Urinary bladder (tissue), 4 donors: ENCODE data around the gene EXO1. TPM values are rescaled to one million over a fixed set of nuclear protein-coding genes. Genes with fewer than 3 reads are reported as not detected.

Experiments used
- DNase-seq: peaks from one replicate; pipeline ENCODE4 v3.0.0-alpha.2; 2015; ENCODE audit errors: extremely low spot score
- H3K27ac ChIP-seq: one replicate; pipeline ENCODE4 v1.5.1; 2013; ENCODE audit warnings: low read depth, mild to moderate bottlenecking, moderate library complexity
- H3K36me3 ChIP-seq: one replicate; pipeline ENCODE4 v1.6.1; 2013; ENCODE audit warnings: mild to moderate bottlenecking, moderate library complexity; ENCODE audit not compliant: insufficient read depth
- H3K4me1 ChIP-seq: one replicate; pipeline ENCODE4 v1.6.1; 2013; ENCODE audit warnings: mild to moderate bottlenecking, moderate library complexity; ENCODE audit not compliant: insufficient read depth
- H3K4me3 ChIP-seq: one replicate; pipeline ENCODE4 v1.5.1; 2013; ENCODE audit warnings: low read depth, low read length
- WGBS: extraction: QIAGEN DNeasy Blood & Tissue Kit; methylation state at CpG from one replicate; pipeline ENCODE4 v1.1.7; 2013; 5-methylcytosine and 5-hydroxymethylcytosine counted together
- polyA plus RNA-seq: library from polyadenylated mRNA; stranded (reverse); fragments of 200-250 nt; gene quantifications from one replicate; pipeline ENCODE4 v1.2.3, GENCODE V29; 2013
- total RNA-seq: library from RNA; depleted of rRNA; stranded (reverse); fragments of >200 nt; gene quantifications from one replicate; pipeline ENCODE4 v1.2.3, GENCODE V29; 2014
- donor health status: healthy with polysubstance abuse.
- donor health status: healthy.

Gene EXO1
- total and polyA plus RNA-seq, 2 donors = 0.13 to 7.9 TPM

DNA sequence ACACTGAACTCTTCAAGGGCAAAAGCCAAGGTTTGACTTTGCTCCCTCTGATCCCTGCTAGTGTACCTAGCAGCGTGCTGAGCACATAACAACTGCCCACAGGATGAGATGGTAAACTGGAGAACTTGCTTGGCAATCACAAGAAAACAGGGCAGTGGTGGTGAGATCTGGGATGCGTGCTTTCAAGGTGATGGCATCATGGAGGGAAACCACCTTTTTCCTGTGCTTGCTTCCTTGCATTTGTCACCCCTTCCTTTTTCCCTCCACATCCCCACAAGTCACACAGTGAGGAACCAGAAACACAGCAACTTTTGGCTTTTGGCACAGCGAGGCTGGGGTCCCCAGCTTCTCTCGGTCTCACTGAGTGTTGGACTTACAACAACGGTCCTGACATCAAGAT, 78.1 kb downstream of the EXO1 start:
- no peaks in the 10 kb centered on the region for H3K4me1 ChIP-seq
- DNase-seq = no peak
- H3K4me3 ChIP-seq = no peak overlapping the region
- no peaks in the 10 kb centered on the region for H3K36me3 ChIP-seq
- 73% methylated on average over 5 of the region's 5 CpGs for WGBS
- H3K27ac ChIP-seq = no peak overlapping the region

DNA sequence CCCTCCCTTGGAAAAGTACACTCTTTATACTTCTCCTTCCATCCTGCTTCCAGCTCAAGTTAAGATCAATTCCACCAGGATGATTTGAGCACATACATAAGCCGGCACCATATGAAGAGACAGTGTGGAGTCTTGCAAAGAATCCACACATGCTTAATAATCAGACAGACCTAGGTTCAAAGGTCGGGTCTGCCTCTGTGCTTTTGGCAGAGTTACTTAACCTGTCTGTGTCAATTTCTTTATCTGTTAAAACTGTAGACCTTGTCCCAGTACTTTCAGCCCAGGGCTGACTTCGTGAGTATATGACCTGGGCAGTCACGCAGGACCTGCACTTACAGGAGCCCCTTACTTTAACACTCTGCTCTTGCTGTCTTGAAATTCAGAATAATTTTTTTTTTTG, 79.3 kb downstream of the EXO1 start:
- Histone ChIP-seq H3K27ac (no peak overlapping the region), H3K4me3 (no peak overlapping the region), H3K4me1 (no peaks in the 10 kb centered on the region), H3K36me3 (no peaks in the 10 kb centered on the region)
- WGBS = 82% methylated on average over 4 of the region's 4 CpGs
- no peak for DNase-seq

DNA sequence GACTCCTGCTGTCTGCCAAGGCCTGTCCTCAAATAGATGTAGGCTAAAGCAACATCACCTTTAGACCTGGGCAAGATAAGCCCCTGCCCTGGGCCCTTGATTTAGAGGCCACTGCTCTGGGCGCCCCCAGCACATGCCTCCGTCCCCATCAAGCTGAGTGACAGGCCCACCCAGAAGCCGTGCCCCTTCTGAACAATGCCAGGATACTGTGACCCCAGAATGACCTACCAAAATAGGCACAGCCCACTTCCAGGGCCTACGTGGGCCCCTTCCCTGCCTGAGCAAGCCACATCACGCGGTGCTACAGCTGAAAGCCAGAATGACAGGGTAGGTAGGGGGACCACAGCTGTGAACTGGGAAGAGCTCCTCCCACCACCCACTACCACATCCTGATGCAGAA, 84.8 kb downstream of the EXO1 start:
- no peak overlapping the region for H3K27ac ChIP-seq
- H3K36me3 ChIP-seq = no peaks in the 10 kb centered on the region
- H3K4me3 ChIP-seq = no peak overlapping the region
- 51% methylated on average over 6 of the region's 6 CpGs for WGBS
- no peaks in the 10 kb centered on the region for H3K4me1 ChIP-seq
- DNase-seq = no peak

DNA sequence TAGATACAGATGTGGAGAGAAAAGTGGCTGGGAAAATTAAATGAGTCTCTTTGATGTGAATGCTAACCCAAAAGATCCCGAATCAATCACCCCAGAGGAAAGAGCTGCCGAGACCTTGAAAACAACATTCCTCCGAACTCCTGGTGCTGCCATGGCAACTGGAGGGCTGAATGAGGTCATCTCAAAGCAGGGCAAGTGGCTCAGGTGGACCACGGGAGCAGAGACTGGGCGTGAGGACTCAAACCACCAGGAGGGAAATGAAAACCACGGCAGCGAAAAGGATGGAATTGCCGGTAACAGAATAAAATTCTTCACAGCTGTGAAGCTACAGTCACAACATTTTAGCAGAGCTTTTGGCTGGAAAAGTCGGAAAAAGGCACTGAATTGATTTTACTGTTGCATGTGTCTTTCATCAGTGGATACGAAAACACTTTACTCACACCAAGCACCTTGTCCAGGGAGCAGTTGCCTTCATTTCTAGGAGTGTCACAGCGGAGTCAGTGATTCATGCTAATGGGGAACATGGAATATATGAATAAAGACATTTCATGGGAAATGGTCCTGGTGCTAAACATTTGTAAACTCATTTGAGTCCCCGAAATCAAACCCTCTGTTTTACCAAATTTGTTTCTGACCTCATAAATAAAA, 86.3 kb downstream of the EXO1 start:
- DNase-seq = no peak
- H3K4me1 ChIP-seq = no peaks in the 10 kb centered on the region
- H3K36me3 ChIP-seq = no peaks in the 10 kb centered on the region
- H3K27ac ChIP-seq = no peak overlapping the region
- WGBS = 47% methylated on average over 12 of the region's 12 CpGs
- H3K4me3 ChIP-seq = no peak overlapping the region

DNA sequence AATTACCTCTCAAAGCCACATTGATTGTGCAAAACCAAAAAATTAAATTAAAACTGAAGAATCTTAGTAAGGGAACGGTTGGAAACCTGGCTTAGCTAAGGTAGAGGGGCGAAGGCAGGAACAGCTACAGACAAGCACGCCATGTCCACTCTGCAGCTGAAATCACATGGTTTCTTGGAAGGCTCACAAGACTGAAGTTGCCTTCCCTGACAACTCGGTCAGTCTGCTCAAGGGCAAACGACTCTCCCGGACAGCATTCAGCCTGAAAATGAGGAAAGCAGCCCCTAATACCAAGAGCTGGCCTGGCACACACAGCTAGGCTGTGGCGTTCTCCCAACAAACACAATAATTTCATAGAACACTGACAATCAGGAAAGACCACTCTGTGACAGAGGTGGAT, 86.9 kb downstream of the EXO1 start:
- DNase-seq = no peak
- Histone ChIP-seq H3K36me3 (no peaks in the 10 kb centered on the region), H3K4me1 (no peaks in the 10 kb centered on the region), H3K4me3 (no peak overlapping the region), H3K27ac (no peak overlapping the region)
- 78% methylated on average over 7 of the region's 7 CpGs for WGBS

Other genes starting within 250 kb of the EXO1 start
- 21.8 TPM for gene CHML, start 207.8 kb upstream of the EXO1 start, total RNA-seq
- 4.2 TPM for gene CHML, start 207.8 kb upstream of the EXO1 start, polyA plus RNA-seq
- 14.6 TPM for gene OPN3, start 207.8 kb upstream of the EXO1 start, total RNA-seq
- 4.0 TPM for gene OPN3, start 207.8 kb upstream of the EXO1 start, polyA plus RNA-seq
- gene WDR64, start 195.9 kb upstream of the EXO1 start, total RNA-seq = not detected
- gene WDR64, start 195.9 kb upstream of the EXO1 start, polyA plus RNA-seq = 0.04 TPM
- not detected for gene BECN2, start 109.6 kb downstream of the EXO1 start, total RNA-seq
- gene BECN2, start 109.6 kb downstream of the EXO1 start, polyA plus RNA-seq = not detected
- gene MAP1LC3C, start 150.9 kb downstream of the EXO1 start, total RNA-seq = 1.9 TPM
- 13.4 TPM for gene MAP1LC3C, start 150.9 kb downstream of the EXO1 start, polyA plus RNA-seq